ENCODE results near the gene DNAJC2.
A peak's percentile ranks its signal among the peaks of the same experiment; 100 is the strongest.

The DNAJC2 gene

GRCh38 chr7:103349805-103350204 lies 5.2 kb upstream of the DNAJC2 start:
- TF ChIP-seq SIN3A (IDR thresholded peaks at IDR 0.05; ENCODE audit: borderline replicate concordance, insufficient read depth, low read length) (no peak), FOXP2 (optimal IDR thresholded peaks at IDR 0.05; ENCODE audit: borderline replicate concordance, extremely low read depth, extremely low read length, insufficient read depth) (no peak), REST (IDR thresholded peaks at IDR 0.05; ENCODE audit: insufficient read depth in 1 of 2, low read depth in 2 of 2, low read length in 2 of 2) (no peak), POLR2AphosphoS5 (IDR thresholded peaks at IDR 0.05; ENCODE audit: low read depth, low read length) (no peak), TAF1 (IDR thresholded peaks at IDR 0.05; ENCODE audit: borderline replicate concordance, insufficient read depth, low read length) (no peak)

GRCh38 chr7:103348959-103349358 lies 4.4 kb upstream of the DNAJC2 start:
- TF ChIP-seq SIN3A (IDR thresholded peaks at IDR 0.05; ENCODE audit: borderline replicate concordance, insufficient read depth, low read length): no peak
- TF ChIP-seq TAF1 (IDR thresholded peaks at IDR 0.05; ENCODE audit: borderline replicate concordance, insufficient read depth, low read length): no peak
- TF ChIP-seq FOXP2 (optimal IDR thresholded peaks at IDR 0.05; ENCODE audit: borderline replicate concordance, extremely low read depth, extremely low read length, insufficient read depth): no peak
- TF ChIP-seq REST (IDR thresholded peaks at IDR 0.05; ENCODE audit: insufficient read depth in 1 of 2, low read depth in 2 of 2, low read length in 2 of 2): no peak
- TF ChIP-seq POLR2AphosphoS5 (IDR thresholded peaks at IDR 0.05; ENCODE audit: low read depth, low read length): no peak

- no peak for TF ChIP-seq REST (IDR thresholded peaks at IDR 0.05; ENCODE audit: insufficient read depth in 1 of 2, low read depth in 2 of 2, low read length in 2 of 2)
- no peak for TF ChIP-seq TAF1 (IDR thresholded peaks at IDR 0.05; ENCODE audit: borderline replicate concordance, insufficient read depth, low read length)
- TF ChIP-seq SIN3A (IDR thresholded peaks at IDR 0.05; ENCODE audit: borderline replicate concordance, insufficient read depth, low read length): no peak
- no peak for TF ChIP-seq POLR2AphosphoS5 (IDR thresholded peaks at IDR 0.05; ENCODE audit: low read depth, low read length)
- TF ChIP-seq FOXP2 (optimal IDR thresholded peaks at IDR 0.05; ENCODE audit: borderline replicate concordance, extremely low read depth, extremely low read length, insufficient read depth): no peak
Measured at GRCh38 chr7:103348452-103348851, 3.9 kb upstream of the DNAJC2 start.

- TF ChIP-seq REST (IDR thresholded peaks at IDR 0.05; ENCODE audit: insufficient read depth in 1 of 2, low read depth in 2 of 2, low read length in 2 of 2) (peak in 1 of 2 experiments; percentile 67; a peak in 2 of 4 replicates), FOXP2 (optimal IDR thresholded peaks at IDR 0.05; ENCODE audit: borderline replicate concordance, extremely low read depth, extremely low read length, insufficient read depth) (no peak), SIN3A (IDR thresholded peaks at IDR 0.05; ENCODE audit: borderline replicate concordance, insufficient read depth, low read length) (peak; percentile 62; the same call in 1 of the 2 replicates), POLR2AphosphoS5 (IDR thresholded peaks at IDR 0.05; ENCODE audit: low read depth, low read length) (peak; percentile 82), TAF1 (IDR thresholded peaks at IDR 0.05; ENCODE audit: borderline replicate concordance, insufficient read depth, low read length) (peak; percentile 94)
Measured at GRCh38 chr7:103347507-103348267, 3.1 kb upstream of the DNAJC2 start, which contains the start of gene PSMC2. PSMC2 (plus strand) TSS chr7:103347643; CDS start chr7:103347712, 69 bp downstream.
